ENCODE data around the gene VPS16.

Gene VPS16

DNA sequence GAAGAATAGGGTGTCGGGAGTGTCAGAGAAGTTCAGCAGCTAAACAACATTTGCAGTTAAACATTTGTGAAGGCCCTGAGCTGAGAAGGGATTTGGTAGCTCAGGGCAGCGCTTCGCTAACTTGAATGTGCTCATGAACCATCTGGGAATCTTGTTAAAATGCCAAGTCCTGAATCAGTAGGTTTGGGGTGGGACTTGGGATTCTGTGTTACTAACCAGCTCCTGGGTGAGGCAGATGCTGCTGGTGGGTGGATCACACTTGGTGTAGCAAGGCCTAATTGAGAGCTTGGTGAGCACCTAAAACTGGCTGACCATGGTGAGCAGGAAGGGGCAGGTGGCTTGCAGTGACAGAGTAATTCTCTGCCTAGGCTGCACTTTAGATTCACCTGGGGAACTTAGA lies 38.6 kb downstream of the VPS16 start (continued):
- TF ChIP-seq, protein P1, sequence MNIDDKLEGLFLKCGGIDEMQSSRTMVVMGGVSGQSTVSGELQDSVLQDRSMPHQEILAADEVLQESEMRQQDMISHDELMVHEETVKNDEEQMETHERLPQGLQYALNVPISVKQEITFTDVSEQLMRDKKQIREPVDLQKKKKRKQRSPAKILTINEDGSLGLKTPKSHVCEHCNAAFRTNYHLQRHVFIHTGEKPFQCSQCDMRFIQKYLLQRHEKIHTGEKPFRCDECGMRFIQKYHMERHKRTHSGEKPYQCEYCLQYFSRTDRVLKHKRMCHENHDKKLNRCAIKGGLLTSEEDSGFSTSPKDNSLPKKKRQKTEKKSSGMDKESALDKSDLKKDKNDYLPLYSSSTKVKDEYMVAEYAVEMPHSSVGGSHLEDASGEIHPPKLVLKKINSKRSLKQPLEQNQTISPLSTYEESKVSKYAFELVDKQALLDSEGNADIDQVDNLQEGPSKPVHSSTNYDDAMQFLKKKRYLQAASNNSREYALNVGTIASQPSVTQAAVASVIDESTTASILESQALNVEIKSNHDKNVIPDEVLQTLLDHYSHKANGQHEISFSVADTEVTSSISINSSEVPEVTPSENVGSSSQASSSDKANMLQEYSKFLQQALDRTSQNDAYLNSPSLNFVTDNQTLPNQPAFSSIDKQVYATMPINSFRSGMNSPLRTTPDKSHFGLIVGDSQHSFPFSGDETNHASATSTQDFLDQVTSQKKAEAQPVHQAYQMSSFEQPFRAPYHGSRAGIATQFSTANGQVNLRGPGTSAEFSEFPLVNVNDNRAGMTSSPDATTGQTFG (tag by site-specific recombination; IDR thresholded peaks at IDR 0.05; ENCODE audit: borderline replicate concordance), result no peak
- TF ChIP-seq, protein P2, sequence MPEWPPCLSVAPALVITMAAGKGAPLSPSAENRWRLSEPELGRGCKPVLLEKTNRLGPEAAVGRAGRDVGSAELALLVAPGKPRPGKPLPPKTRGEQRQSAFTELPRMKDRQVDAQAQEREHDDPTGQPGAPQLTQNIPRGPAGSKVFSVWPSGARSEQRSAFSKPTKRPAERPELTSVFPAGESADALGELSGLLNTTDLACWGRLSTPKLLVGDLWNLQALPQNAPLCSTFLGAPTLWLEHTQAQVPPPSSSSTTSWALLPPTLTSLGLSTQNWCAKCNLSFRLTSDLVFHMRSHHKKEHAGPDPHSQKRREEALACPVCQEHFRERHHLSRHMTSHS (tag by site-specific recombination; IDR thresholded peaks at IDR 0.05), result no peak
- no peak for TF ChIP-seq ZNF138 (tag by site-specific recombination; IDR thresholded peaks at IDR 0.05; ENCODE audit: borderline replicate concordance)
- TF ChIP-seq ZNF114 (tag by site-specific recombination; IDR thresholded peaks at IDR 0.05), result no peak
- TF ChIP-seq, protein P3, sequence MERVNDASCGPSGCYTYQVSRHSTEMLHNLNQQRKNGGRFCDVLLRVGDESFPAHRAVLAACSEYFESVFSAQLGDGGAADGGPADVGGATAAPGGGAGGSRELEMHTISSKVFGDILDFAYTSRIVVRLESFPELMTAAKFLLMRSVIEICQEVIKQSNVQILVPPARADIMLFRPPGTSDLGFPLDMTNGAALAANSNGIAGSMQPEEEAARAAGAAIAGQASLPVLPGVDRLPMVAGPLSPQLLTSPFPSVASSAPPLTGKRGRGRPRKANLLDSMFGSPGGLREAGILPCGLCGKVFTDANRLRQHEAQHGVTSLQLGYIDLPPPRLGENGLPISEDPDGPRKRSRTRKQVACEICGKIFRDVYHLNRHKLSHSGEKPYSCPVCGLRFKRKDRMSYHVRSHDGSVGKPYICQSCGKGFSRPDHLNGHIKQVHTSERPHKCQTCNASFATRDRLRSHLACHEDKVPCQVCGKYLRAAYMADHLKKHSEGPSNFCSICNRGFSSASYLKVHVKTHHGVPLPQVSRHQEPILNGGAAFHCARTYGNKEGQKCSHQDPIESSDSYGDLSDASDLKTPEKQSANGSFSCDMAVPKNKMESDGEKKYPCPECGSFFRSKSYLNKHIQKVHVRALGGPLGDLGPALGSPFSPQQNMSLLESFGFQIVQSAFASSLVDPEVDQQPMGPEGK (tag by site-specific recombination; IDR thresholded peaks at IDR 0.05), result no peak
- TF ChIP-seq ZNF394 (tag by site-specific recombination; IDR thresholded peaks at IDR 0.05; ENCODE audit: borderline replicate concordance), result no peak

DNA sequence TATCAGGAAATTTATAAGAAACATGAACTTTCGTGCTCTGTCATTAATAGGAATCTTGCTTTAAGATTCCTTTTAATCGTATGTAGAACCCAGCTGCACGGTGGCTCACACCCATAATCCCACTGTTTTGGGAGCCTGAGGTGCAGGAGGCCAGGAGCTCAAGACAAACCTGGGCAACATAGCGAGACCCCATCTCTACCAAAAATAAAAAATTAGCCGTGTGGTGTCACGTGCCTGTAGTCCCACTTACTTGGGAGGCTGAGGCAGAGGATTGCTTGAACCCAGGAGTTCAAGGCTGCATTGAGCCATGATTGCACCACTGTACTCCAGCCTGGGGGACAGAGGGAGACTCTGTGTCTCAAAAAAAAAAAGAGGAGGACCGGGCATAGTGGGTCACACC lies 40.1 kb downstream of the VPS16 start:
- Histone ChIP-seq H3K36me3 (ENCODE audit: control insufficient read depth in 2 of 2, insufficient read depth in 1 of 2, low read length in 2 of 2) (peaks cover 2 to 9% of the 10 kb centered on the region in 2 experiments; a peak in 2 of 3 replicates), H3K9me3 (ENCODE audit: control insufficient read depth, insufficient read depth, low read depth, low read length) (no peaks in the 10 kb centered on the region), H3K4me1 (ENCODE audit: control insufficient read depth, insufficient read depth, low read length) (peaks cover 21% of the 10 kb centered on the region), H3K4me3 (ENCODE audit: low read depth, low read length) (no peak overlapping the region), H3K27ac (ENCODE audit: extremely low read depth, low read depth, low read length) (no peak overlapping the region)
- no peak for TF ChIP-seq ZNF146 (tag by site-specific recombination; IDR thresholded peaks at IDR 0.05)
- TF ChIP-seq, protein P1 (tag by site-specific recombination; IDR thresholded peaks at IDR 0.05; ENCODE audit: borderline replicate concordance), result no peak
- no peak for TF ChIP-seq ZNF214 (tag by site-specific recombination; IDR thresholded peaks at IDR 0.05; ENCODE audit: borderline replicate concordance)
- no peak for TF ChIP-seq ZNF837 (tag by site-specific recombination; IDR thresholded peaks at IDR 0.05)
- TF ChIP-seq, protein P4, sequence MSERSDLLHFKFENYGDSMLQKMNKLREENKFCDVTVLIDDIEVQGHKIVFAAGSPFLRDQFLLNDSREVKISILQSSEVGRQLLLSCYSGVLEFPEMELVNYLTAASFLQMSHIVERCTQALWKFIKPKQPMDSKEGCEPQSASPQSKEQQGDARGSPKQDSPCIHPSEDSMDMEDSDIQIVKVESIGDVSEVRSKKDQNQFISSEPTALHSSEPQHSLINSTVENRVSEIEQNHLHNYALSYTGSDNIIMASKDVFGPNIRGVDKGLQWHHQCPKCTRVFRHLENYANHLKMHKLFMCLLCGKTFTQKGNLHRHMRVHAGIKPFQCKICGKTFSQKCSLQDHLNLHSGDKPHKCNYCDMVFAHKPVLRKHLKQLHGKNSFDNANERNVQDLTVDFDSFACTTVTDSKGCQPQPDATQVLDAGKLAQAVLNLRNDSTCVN (tag by site-specific recombination; optimal IDR thresholded peaks at IDR 0.05), result no peak
- TF ChIP-seq ZNF138 (tag by site-specific recombination; IDR thresholded peaks at IDR 0.05; ENCODE audit: borderline replicate concordance), result no peak
- no peak for TF ChIP-seq ZNF544 (tag by site-specific recombination; IDR thresholded peaks at IDR 0.05)
- TF ChIP-seq ZNF530 (tag by site-specific recombination; IDR thresholded peaks at IDR 0.05; ENCODE audit: low read depth), result no peak
- TF ChIP-seq ZNF335 (tag by site-specific recombination; conservative IDR thresholded peaks at IDR 0.05), result no peak
- TF ChIP-seq ZNF830 (tag by site-specific recombination; IDR thresholded peaks at IDR 0.05; ENCODE audit: low read depth), result no peak
- no peak for TF ChIP-seq ZNF404 (tag by site-specific recombination; IDR thresholded peaks at IDR 0.05)
- TF ChIP-seq ZNF324 (tag by site-specific recombination; IDR thresholded peaks at IDR 0.05), result no peak
- ChIA-PET POLR2A (no interaction called here), CTCF (interaction anchor here (0.5 to 1.2 kb wide), 3 partner anchors 14 to 476 kb away, joined by 3 read pairs; no protein-coding TSS in a partner anchor)
